GM19351 (cell line): ENCODE measurements around the gene DOK6.
A peak's percentile ranks its signal among the peaks of the same experiment; 100 is the strongest.

Experiments used
- ATAC-seq: cut with Tn5 transposase; IDR thresholded peaks from one replicate; pipeline ENCODE4 v1.9.1; 2021; ENCODE audit warnings: mild to moderate bottlenecking, moderate library complexity; ENCODE audit not compliant: unreplicated experiment

The DOK6 gene

GRCh38 chr18:69432847-69433246, 32.2 kb downstream of the DOK6 start:
- no peak for ATAC-seq

DNA sequence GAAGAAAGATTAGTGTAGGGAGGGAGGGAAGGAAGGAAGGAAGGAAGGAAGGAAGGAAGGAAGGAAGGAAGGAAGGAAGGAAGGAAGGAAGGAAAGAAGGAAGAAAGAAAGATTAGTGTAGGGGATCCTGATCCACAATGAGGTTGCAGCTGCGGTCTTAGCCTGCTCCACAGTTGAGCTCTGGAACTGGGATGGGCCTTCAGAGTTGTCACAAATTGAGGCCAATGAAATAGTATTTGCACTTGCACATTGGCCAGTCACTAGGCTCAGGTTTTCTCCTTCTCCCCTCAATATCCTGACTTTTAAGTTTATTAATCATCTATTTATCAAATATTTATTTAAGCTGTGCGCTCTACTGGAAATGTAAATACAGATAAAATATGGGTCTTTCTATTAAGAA, 34.3 kb downstream of the DOK6 start:
- no peak for ATAC-seq

- no peak for ATAC-seq
Observed at GRCh38 chr18:69444221-69444620, 43.5 kb downstream of the DOK6 start.

DNA sequence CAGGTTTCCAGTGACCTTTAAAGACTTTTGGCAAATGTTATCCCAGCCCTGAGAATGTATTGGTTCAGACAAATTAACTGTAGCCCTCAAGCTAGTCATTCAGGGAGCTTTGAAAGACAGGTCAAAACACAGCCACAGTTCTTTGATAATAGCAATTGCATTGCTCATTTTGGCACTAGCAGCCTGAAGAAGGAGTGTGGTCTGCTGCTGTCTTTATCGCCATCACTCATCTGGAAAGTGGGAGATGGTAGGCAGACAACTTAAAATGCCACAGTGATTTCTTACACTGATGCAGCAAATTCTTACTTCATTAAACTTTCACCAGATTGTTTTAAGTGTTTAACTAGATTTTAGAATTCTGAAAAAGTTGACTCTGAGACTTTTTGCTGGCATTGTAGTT, 47.2 kb downstream of the DOK6 start:
- no peak for ATAC-seq

DNA sequence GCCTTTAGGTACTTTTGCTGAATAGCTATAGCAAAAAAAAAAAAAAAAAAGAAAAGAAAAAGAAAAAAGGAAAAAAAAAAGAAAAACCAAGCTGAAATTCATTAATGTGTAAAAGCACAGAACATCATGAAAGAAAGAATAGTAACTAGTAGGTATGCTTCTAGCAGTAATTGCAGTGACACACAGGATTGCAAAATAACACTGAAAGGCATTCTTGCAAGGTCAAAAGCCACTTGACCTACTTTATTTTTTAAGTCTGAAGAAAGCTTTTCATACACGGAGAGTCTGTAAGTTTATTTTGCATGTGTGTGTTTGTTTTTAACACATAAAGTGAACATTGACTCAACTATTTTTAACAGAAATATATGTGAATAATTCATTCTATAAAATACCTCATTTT, 54.4 kb downstream of the DOK6 start:
- no peak for ATAC-seq

- ATAC-seq: peak; percentile 73
Observed at GRCh38 chr18:69469444-69469919, 68.8 kb downstream of the DOK6 start.

- ATAC-seq: no peak
Observed at GRCh38 chr18:69480460-69480859, 79.8 kb downstream of the DOK6 start.

GRCh38 chr18:69483574-69483973, 82.9 kb downstream of the DOK6 start:
- no peak for ATAC-seq

DNA sequence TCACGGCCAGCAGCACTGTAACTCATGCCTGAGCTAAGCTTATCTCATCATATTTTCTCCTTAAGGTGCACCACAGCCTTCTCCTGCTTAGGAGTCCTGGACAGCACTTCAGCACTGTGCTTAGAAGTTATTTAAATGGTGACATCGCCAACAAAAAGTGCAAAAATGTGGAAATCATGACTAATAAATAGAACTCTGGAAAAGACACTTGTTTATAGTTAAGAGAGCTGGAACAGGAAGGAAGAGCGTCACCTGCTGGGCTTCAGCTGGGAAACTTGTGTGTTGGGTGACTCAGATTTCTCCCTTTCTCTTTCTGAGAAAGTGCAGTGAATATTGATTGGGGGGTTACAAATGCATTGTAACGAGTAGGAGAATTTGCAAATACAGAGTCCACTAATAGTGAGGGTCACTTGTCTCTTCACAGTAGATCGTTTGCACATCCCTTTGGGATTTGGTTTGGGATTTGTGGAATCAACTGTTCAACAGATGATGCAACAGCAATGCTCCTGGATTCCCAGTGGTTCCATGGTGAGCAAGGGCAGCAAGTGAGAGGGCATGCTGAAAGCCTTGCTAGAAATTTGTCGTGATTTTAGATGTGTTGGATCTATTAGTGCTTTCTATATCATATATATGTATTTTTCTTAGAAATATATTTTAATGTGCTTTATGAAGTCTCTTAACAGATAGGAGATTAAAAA, 84.2 kb downstream of the DOK6 start:
- ATAC-seq: no peak

DNA sequence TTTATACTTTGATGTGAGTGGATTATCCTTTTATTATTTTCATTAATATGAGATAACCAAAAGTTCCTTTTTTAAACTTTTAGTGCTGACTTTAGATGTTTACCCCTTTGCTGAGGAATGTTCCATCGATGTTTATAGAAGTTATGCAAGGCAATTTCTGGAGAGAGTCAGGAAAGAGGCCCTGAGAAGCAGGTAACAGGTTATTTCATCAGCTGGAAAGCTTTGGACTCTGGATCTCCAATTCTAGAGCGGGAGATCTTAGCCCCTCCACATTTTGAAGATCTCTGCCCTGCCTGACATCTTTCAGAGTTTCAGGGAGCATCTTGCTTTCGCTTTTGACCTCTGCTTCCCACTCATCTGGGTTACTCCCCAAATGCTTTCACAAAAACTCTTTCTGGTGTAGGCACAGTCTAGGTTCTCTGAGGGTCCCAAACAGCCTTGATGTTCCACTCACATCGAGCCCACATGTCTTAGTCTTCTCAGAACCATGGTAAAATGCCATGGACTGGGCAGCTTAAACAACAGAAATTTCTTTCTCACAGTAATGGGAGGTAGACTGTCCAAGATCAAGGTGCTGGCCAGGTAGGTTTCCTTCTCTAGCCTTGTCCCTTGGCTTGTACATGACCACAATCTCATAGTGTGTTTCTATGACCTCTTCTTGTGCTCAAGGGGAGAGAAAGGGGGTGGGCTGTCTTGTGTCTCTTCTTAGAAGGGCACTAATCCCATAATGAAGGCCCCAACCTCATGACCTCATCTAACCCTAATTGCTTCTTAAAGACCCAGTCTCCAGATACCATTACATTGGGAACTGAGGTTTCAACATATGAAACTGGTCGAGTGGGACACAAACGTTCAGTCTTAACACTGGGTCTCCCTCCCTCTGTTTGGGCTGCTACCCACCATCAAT, 87.1 kb downstream of the DOK6 start:
- ATAC-seq: no peak

- no peak for ATAC-seq
Observed at GRCh38 chr18:69490072-69490471, 89.4 kb downstream of the DOK6 start.

DNA sequence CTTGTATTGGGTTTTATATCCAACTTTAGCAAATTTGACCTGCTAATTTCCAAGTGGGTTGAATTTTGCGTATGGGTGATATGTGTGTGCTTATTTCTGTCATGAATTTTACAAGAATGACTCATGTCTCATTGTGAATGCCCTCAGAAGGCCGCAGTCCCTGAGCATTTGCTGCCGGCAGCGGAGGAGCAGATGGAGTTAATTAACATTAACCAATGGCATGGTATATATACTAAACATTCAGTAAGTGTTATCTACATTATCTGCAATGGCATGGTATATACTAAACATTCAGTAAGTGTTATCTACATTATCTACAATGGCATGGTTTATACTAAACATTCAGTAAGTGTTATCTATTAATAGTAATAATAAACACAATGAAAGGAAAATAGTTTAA, 90.1 kb downstream of the DOK6 start:
- ATAC-seq: no peak

- ATAC-seq: no peak
Observed at GRCh38 chr18:69491576-69491975, 90.9 kb downstream of the DOK6 start.

DNA sequence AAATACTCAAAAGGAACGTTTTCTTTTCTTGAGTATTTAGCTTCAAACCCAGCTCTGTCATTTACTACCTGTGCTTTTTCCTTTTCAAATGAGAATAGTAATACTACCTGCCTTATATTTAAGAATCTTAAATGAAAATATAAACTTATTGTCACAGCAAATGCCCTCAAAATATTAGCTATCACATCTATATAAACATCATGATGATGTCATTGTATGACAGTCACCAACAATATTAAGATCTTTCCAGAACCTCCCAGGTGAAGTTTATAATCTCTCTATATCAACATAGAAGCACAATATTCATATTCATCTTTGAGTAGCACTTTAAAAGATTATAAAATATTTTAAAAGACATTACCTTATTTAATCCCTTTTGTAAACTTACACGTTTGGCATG, 92.2 kb downstream of the DOK6 start:
- no peak for ATAC-seq

DNA sequence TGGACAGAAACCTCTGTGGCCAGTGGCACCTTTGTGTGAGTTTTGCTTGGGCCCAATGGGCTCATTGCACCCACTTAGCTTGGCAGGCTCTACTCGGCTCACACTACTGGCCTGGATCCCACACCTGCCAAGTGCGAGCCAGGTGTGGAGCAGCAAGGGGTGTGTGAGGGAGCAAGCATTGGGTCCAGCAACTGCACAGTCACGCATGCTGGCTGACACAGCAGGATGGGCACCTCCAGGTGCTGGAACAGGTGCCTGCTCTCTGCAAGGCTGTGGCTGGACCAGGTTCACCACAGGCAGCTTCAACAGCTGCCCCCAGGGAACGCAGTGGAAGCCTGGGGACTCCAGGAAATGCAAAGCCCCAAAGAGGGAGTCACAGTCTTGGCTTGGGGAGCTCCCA, 94.2 kb downstream of the DOK6 start:
- ATAC-seq: no peak

DNA sequence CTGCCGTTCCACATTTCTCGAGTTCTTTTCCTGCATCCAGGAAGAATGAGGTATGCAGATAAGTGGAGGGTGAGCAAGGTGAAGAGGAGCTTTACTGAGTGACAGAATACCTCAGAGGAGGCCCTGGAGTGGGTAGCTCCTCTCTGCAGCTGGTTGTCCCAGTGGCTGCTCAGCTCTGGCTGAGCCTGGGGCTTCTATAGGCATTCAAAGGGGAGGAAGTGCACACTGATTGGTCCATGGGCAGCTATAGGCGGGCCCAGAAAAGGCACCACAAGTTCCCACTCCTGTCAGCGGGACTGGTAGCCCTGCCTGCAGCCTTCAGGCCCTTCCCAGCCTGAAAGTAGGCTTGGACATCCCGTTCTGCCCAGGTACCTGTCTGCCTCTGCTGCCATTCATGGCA, 94.7 kb downstream of the DOK6 start:
- peak; percentile 50 for ATAC-seq

DNA sequence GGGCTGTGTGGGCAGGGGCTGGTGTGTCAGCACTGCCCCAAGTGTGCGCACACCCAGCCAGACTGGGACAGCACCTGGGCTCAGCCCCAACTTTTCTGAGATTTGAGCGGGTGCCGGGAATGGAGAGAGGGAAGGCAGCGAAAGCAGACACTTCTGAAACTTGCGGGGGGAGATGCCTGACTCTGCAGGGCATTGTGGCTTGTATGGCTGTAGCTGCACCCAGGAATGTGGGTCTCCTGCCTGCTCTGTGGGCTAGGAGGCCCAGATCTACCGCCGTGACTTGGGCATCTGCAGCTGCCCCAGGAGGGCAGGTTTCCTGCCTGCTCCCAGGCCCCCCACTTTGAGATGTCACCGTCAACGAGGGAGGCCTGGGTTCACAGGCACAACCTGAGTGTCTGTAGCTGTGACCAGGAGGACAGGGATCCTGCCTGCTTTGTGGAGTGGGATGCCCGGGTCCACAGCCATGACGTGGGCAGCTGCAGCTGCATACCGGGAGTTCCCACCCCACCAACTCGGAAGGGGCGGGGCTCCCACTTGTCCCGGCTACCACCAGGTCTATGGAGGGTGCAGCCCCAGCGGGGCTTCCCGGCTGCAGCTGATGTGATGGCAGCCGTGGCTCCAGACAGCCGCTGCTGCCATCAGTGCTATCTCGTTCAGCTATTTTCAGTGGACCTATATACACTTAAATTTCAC, 95.3 kb downstream of the DOK6 start:
- ATAC-seq: no peak

- ATAC-seq: no peak
Observed at GRCh38 chr18:69518989-69519388, 118.3 kb downstream of the DOK6 start.

GRCh38 chr18:69523582-69523981, 122.9 kb downstream of the DOK6 start:
- no peak for ATAC-seq

GRCh38 chr18:69528435-69528834, 127.7 kb downstream of the DOK6 start:
- ATAC-seq: no peak

GRCh38 chr18:69529151-69529550, 128.5 kb downstream of the DOK6 start:
- no peak for ATAC-seq

- ATAC-seq: no peak
Observed at GRCh38 chr18:69531973-69532372, 131.3 kb downstream of the DOK6 start.
